Thymus (tissue), 11 donors: Measurements from ENCODE around the gene MYMK. TPM values are rescaled to one million over a fixed set of nuclear protein-coding genes. Genes with fewer than 3 reads are reported as not detected.

Source experiments
- DNase-seq, 9 donors: peaks; one replicate each; pipeline ENCODE4 v3.0.0-alpha.2; 2013; ENCODE audit warnings: low spot score in 9 of 9, low read depth in 6 of 9, missing footprints in 1 of 9
- H3K27ac ChIP-seq, 2 donors: one replicate each; pipeline ENCODE4 v1.5.1; 2013; ENCODE audit warnings: control low read depth in 1 of 2, low read depth in 1 of 2, low read length in 1 of 2, mild to moderate bottlenecking in 1 of 2, moderate library complexity in 1 of 2
- H3K27me3 ChIP-seq, 2 donors: one replicate each; pipeline ENCODE4 v1.5.1; 2013; ENCODE audit warnings: low read length in 1 of 2; ENCODE audit not compliant: control insufficient read depth in 2 of 2, insufficient read depth in 1 of 2
- H3K36me3 ChIP-seq, 2 donors: one replicate each; pipeline ENCODE4 v1.5.1; 2013; ENCODE audit warnings: low read length in 1 of 2, mild to moderate bottlenecking in 1 of 2, moderate library complexity in 1 of 2; ENCODE audit not compliant: control insufficient read depth in 2 of 2, insufficient read depth in 2 of 2
- H3K4me1 ChIP-seq, 2 donors: one replicate each; pipeline ENCODE4 v1.5.1; 2013; ENCODE audit warnings: low read length in 2 of 2; ENCODE audit not compliant: control insufficient read depth in 2 of 2, insufficient read depth in 2 of 2
- H3K4me3 ChIP-seq, 2 donors: one replicate each; pipeline ENCODE4 v1.5.1; 2013; ENCODE audit warnings: low read length in 2 of 2, control low read depth in 1 of 2, mild to moderate bottlenecking in 1 of 2
- H3K9me3 ChIP-seq, 2 donors: one replicate each; pipeline ENCODE4 v1.5.1; 2013; ENCODE audit warnings: low read length in 1 of 2, mild to moderate bottlenecking in 1 of 2; ENCODE audit not compliant: control insufficient read depth in 2 of 2, insufficient read depth in 1 of 2
- WGBS: extraction: QIAGEN DNeasy Blood & Tissue Kit; methylation state at CpG from one replicate; pipeline ENCODE4 v1.1.7; 2013; 5-methylcytosine and 5-hydroxymethylcytosine counted together
- polyA plus RNA-seq: library from polyadenylated mRNA; stranded (reverse); fragments of 200-250 nt; gene quantifications from one replicate; pipeline ENCODE4 v1.2.3, GENCODE V29; 2013
- total RNA-seq: library from RNA; stranded (reverse); fragments of 120-200 nt; gene quantifications from one replicate; pipeline ENCODE4 v1.2.4, GENCODE V29; 2013
- donor health status: healthy.

MYMK gene
- total and polyA plus RNA-seq, 2 donors, result 0.39 to 0.47 TPM

DNA sequence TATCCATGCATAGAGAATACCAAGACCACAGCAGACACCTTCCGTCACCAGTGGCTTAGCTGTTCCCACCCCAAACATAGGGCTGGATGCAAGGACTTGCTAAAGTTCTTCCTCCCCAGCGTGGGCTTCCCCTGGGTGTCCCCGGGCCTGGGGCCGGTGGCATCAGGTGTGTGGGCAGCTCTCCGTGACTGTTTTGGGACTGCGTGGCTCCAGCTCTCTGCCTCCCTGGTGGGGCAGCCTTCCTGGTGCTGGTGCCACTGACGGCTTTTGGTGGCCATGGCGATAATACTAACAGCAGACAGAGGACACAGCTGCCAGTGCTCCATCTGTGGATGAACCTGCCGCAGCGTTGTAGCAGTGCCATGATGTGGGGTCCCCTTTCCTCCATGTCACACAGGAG lies 60.1 kb downstream of the MYMK start:
- H3K27me3 ChIP-seq, result peaks cover 0 to 5% of the 10 kb centered on the region in 2 donors
- no peaks in the 10 kb centered on the region for H3K9me3 ChIP-seq
- no peak for DNase-seq
- H3K27ac ChIP-seq, result no peak overlapping the region
- no peaks in the 10 kb centered on the region for H3K36me3 ChIP-seq
- peaks cover 0 to 20% of the 10 kb centered on the region in 2 donors for H3K4me1 ChIP-seq
- 96% methylated on average over 10 of the region's 10 CpGs for WGBS
- no peak overlapping the region for H3K4me3 ChIP-seq

Other genes starting within 250 kb of the MYMK start
- 0.14 TPM for gene ABO, start 249.8 kb downstream of the MYMK start, total RNA-seq
- 1.3 TPM for gene ABO, start 249.8 kb downstream of the MYMK start, polyA plus RNA-seq
- gene SURF6, start 188.8 kb downstream of the MYMK start, total RNA-seq, result 13.6 TPM
- gene SURF6, start 188.8 kb downstream of the MYMK start, polyA plus RNA-seq, result 17.2 TPM
- 13.1 TPM for gene MED22, start 176.8 kb downstream of the MYMK start, total RNA-seq
- 13.6 TPM for gene MED22, start 176.8 kb downstream of the MYMK start, polyA plus RNA-seq
- 2,397 TPM for gene RPL7A, start 176.7 kb downstream of the MYMK start, total RNA-seq
- 3,092 TPM for gene RPL7A, start 176.7 kb downstream of the MYMK start, polyA plus RNA-seq
- gene SURF1, start 168.5 kb downstream of the MYMK start, total RNA-seq, result 31.9 TPM
- gene SURF1, start 168.5 kb downstream of the MYMK start, polyA plus RNA-seq, result 84.0 TPM
- 21.9 TPM for gene SURF2, start 168.4 kb downstream of the MYMK start, total RNA-seq
- 34.0 TPM for gene SURF2, start 168.4 kb downstream of the MYMK start, polyA plus RNA-seq
- 87.3 TPM for gene SURF4, start 148.9 kb downstream of the MYMK start, total RNA-seq
- gene SURF4, start 148.9 kb downstream of the MYMK start, polyA plus RNA-seq, result 52.0 TPM
- gene STKLD1, start 148.6 kb downstream of the MYMK start, total RNA-seq, result 0.94 TPM
- gene STKLD1, start 148.6 kb downstream of the MYMK start, polyA plus RNA-seq, result 1.5 TPM
- gene REXO4, start 106.9 kb downstream of the MYMK start, total RNA-seq, result 20.4 TPM
- gene REXO4, start 106.9 kb downstream of the MYMK start, polyA plus RNA-seq, result 17.5 TPM
- gene ADAMTS13, start 102.6 kb downstream of the MYMK start, total RNA-seq, result 0.94 TPM
- gene ADAMTS13, start 102.6 kb downstream of the MYMK start, polyA plus RNA-seq, result 11.8 TPM
- gene CACFD1, start 65.0 kb downstream of the MYMK start, total RNA-seq, result 6.1 TPM
- gene CACFD1, start 65.0 kb downstream of the MYMK start, polyA plus RNA-seq, result 9.1 TPM
- gene SLC2A6, start 45.9 kb downstream of the MYMK start, total RNA-seq, result 2.0 TPM
- 5.5 TPM for gene SLC2A6, start 45.9 kb downstream of the MYMK start, polyA plus RNA-seq
- 1.7 TPM for gene ADAMTSL2, start 9.7 kb upstream of the MYMK start, total RNA-seq
- 0.68 TPM for gene ADAMTSL2, start 9.7 kb upstream of the MYMK start, polyA plus RNA-seq
- 2.0 TPM for gene FAM163B, start 84.4 kb upstream of the MYMK start, total RNA-seq
- gene FAM163B, start 84.4 kb upstream of the MYMK start, polyA plus RNA-seq, result 0.27 TPM
- gene DBH, start 111.4 kb upstream of the MYMK start, total RNA-seq, result 0.28 TPM
- 0.25 TPM for gene DBH, start 111.4 kb upstream of the MYMK start, polyA plus RNA-seq
- gene SARDH, start 213.4 kb upstream of the MYMK start, total RNA-seq, result 13.1 TPM
- gene SARDH, start 213.4 kb upstream of the MYMK start, polyA plus RNA-seq, result 5.4 TPM